Urinary bladder (tissue), 4 donors: ENCODE measurements around the gene ROCK2. TPM values are rescaled to one million over a fixed set of nuclear protein-coding genes. Genes with fewer than 3 reads are reported as not detected.
A peak's percentile ranks its signal among the peaks of the same experiment; 100 is the strongest.
"Not testable (repeated sequence)": the region's sequence is repeated elsewhere in the genome, so short reads cannot be mapped to it uniquely, and the experiment has no call there.

Source experiments
- DNase-seq: peaks from one replicate; pipeline ENCODE4 v3.0.0-alpha.2; 2015; ENCODE audit errors: extremely low spot score
- H3K27ac ChIP-seq: one replicate; pipeline ENCODE4 v1.5.1; 2013; ENCODE audit warnings: low read depth, mild to moderate bottlenecking, moderate library complexity
- H3K36me3 ChIP-seq: one replicate; pipeline ENCODE4 v1.6.1; 2013; ENCODE audit warnings: mild to moderate bottlenecking, moderate library complexity; ENCODE audit not compliant: insufficient read depth
- H3K4me1 ChIP-seq: one replicate; pipeline ENCODE4 v1.6.1; 2013; ENCODE audit warnings: mild to moderate bottlenecking, moderate library complexity; ENCODE audit not compliant: insufficient read depth
- H3K4me3 ChIP-seq: one replicate; pipeline ENCODE4 v1.5.1; 2013; ENCODE audit warnings: low read depth, low read length
- WGBS: extraction: QIAGEN DNeasy Blood & Tissue Kit; methylation state at CpG from one replicate; pipeline ENCODE4 v1.1.7; 2013; 5-methylcytosine and 5-hydroxymethylcytosine counted together
- polyA plus RNA-seq: library from polyadenylated mRNA; stranded (reverse); fragments of 200-250 nt; gene quantifications from one replicate; pipeline ENCODE4 v1.2.3, GENCODE V29; 2013
- total RNA-seq: library from RNA; depleted of rRNA; stranded (reverse); fragments of >200 nt; gene quantifications from one replicate; pipeline ENCODE4 v1.2.3, GENCODE V29; 2014
- donor health status: healthy with polysubstance abuse.
- donor health status: healthy.

Gene ROCK2
- total and polyA plus RNA-seq, 2 donors, result 36.3 to 167 TPM

GRCh38 chr2:11231193-11231592, 113.2 kb downstream of the ROCK2 start:
- 97% methylated on average over 11 of the region's 11 CpGs for WGBS
- not testable (repeated sequence) for H3K4me3 ChIP-seq

DNA sequence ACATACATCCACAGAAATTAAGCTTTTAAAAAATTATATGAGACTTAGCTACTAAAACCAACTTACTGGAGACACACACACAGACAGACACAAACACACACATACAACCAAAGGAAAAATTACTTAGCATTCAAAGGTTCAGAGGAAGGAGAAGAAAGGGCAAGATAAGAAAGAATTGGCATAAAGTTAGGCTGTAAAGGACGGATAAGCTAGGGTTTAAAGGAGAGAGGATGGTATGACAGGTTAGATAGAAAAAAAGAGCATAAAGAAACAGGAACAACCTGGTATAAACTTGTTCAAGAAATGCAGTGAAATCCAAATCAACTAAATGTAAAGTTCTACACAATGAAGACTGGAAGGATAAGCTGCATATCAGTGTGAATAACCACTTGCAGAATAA, 115.7 kb downstream of the ROCK2 start:
- no peaks in the 10 kb centered on the region for H3K4me1 ChIP-seq
- H3K4me3 ChIP-seq, result no peak overlapping the region
- peaks cover 1% of the 10 kb centered on the region for H3K36me3 ChIP-seq
- WGBS, result 53% methylated on average over 1 of the region's 1 CpG
- H3K27ac ChIP-seq, result no peak overlapping the region
- no peak for DNase-seq

More at GRCh38 chr2:11231193-11231592, 113.2 kb downstream of the ROCK2 start:
- not testable (repeated sequence) for H3K27ac ChIP-seq, H3K36me3 ChIP-seq, DNase-seq, H3K4me1 ChIP-seq

GRCh38 chr2:11227595-11227994, 116.8 kb downstream of the ROCK2 start:
- no peaks in the 10 kb centered on the region for H3K4me1 ChIP-seq
- no peak overlapping the region for H3K27ac ChIP-seq
- no peak for DNase-seq
- peaks cover 1% of the 10 kb centered on the region for H3K36me3 ChIP-seq
- no peak overlapping the region for H3K4me3 ChIP-seq

DNA sequence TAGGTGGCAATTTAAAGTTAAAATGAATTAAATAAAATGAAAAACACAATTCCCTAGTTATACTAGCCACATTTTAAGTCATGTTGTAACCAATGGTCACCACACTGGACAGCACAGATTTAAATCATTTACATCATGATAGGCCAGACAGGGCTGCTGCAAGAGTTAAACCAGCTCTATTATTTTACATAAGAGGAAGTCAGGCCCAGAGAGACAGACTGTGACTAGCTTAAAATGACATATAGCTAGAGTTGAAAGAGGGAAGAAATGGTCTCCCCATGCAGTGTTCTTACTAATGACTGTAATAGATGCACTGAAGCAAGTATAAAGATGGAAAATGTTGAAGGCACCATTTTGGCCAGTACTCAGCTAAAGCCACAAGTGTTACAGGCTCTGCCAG, 119.5 kb downstream of the ROCK2 start:
- Histone ChIP-seq H3K36me3 (peaks cover 1% of the 10 kb centered on the region), H3K4me1 (no peaks in the 10 kb centered on the region), H3K27ac (no peak overlapping the region), H3K4me3 (no peak overlapping the region)
- no peak for DNase-seq

GRCh38 chr2:11222845-11223244, 121.6 kb downstream of the ROCK2 start:
- Histone ChIP-seq H3K4me3 (no peak overlapping the region), H3K4me1 (no peaks in the 10 kb centered on the region), H3K36me3 (peaks cover 1% of the 10 kb centered on the region), H3K27ac (no peak overlapping the region)
- DNase-seq, result no peak
- WGBS, result 85% methylated on average over 5 of the region's 5 CpGs

GRCh38 chr2:11220445-11220844, 124.0 kb downstream of the ROCK2 start:
- WGBS, result 96% methylated on average over 2 of the region's 2 CpGs
- no peak overlapping the region for H3K4me3 ChIP-seq
- no peak overlapping the region for H3K27ac ChIP-seq
- H3K36me3 ChIP-seq, result peaks cover 1% of the 10 kb centered on the region
- no peaks in the 10 kb centered on the region for H3K4me1 ChIP-seq
- no peak for DNase-seq

DNA sequence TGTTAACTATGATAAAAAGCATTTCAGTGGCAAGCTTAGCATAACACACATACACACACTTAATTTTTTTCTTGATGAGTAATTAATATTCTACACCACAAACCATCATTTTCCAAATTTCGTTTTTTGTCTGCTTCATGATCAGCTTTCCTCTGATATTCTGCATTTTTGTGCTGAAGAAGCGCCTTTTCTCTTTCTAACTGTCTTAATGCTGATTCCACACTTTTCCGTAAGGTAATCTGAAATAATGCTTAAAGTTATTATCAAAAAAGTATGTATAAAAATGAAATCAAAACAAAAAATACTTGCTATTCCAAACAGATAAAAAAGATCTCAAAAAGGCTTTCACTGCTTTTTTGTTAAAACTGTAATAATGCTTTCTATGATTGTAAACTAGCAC, 129.0 kb downstream of the ROCK2 start:
- no peak for DNase-seq
- H3K27ac ChIP-seq, result no peak overlapping the region
- 88% methylated on average over 3 of the region's 3 CpGs for WGBS
- H3K4me3 ChIP-seq, result no peak overlapping the region
- no peaks in the 10 kb centered on the region for H3K4me1 ChIP-seq
- H3K36me3 ChIP-seq, result peaks cover 2% of the 10 kb centered on the region

DNA sequence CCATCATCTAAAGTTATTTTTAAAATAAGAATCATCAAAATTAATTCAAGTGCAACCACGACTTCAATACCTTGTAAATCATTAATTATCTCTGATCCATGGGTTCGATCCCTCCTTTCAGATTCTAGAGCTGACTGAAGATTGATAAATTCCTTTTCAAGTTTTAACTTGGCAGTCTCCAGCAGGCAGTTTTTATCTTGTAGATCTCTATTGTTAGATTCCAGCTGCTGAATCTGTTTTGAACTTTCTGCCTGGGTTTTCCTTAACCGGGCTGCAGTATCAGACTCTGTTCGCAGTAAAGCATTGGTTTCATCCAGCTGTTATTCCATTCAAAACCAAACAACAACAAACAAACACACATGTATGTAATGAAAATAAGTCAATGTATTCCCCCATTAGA, 129.7 kb downstream of the ROCK2 start:
- 53% methylated on average over 4 of the region's 4 CpGs for WGBS
- DNase-seq, result no peak
- Histone ChIP-seq H3K4me1 (no peaks in the 10 kb centered on the region), H3K4me3 (no peak overlapping the region), H3K27ac (no peak overlapping the region), H3K36me3 (peaks cover 2% of the 10 kb centered on the region)

DNA sequence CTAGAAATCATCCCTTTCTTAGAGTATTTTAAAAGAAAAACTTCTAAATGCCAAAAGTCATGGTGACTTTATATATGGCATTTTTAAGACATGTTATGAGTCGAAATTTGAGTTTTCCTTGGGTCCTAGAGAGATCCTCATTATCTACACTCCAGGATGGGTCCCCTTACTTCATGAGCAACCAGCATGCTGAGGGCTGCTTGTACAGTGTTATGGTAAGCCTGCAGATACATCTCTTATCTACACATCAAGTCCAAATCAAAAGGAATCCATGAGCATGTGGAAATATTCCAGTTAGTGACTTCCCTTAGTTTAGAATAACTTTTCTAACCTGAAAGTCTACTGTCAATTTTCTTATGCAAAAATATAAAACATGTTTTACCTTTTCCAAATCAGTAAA, 130.5 kb downstream of the ROCK2 start:
- no peak overlapping the region for H3K4me3 ChIP-seq
- no peak for DNase-seq
- no peak overlapping the region for H3K27ac ChIP-seq
- no peaks in the 10 kb centered on the region for H3K4me1 ChIP-seq
- H3K36me3 ChIP-seq, result peaks cover 2% of the 10 kb centered on the region
- 90% methylated on average over 1 of the region's 1 CpG for WGBS

DNA sequence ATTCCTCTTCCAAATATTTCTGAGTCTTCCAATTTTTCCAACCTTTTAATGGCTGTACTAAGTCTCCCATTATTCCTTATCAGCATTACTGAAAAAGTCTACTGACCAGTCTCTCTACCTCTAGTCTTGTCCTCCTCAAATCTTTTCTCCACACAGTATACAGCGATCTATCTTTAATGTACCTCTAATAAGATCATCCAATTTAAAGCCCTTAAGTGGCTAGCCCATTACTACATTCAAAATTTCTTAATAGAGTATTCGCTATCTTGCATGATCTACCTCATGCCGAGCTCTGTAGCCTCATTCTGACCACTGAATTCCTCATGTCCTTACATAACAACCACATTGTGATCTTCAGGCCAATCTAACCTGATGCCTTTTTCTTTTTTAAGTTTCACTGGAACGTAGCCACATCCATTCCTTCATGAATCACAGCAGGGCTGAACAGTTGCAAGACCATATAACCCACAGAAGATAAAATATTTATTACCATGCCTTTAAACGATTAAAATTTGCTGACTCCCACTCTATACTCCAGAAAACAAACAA, 131.3 kb downstream of the ROCK2 start:
- Histone ChIP-seq H3K27ac (no peak overlapping the region), H3K4me3 (no peak overlapping the region), H3K4me1 (no peaks in the 10 kb centered on the region), H3K36me3 (peaks cover 2% of the 10 kb centered on the region)
- DNase-seq, result no peak
- 87% methylated on average over 5 of the region's 5 CpGs for whole genome bisulfite sequencing

DNA sequence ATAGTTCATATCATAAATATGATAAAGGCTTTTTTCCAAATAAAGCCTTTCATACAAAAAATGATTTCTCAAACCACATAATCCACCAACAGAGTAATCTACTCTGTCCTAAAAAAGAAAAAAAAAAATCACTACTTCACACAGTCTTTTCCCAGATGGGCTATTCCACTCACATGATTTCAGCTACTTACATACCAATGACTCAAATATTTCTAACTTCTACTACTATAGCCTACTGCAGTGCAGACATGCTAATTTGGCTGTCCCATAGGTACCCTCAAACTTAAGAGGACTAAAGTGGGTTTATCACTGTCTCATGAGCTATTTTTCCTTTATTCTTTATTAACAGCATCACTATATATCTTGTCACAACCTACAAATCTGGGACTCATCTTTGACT, 131.8 kb downstream of the ROCK2 start:
- H3K36me3 ChIP-seq, result peaks cover 2% of the 10 kb centered on the region
- H3K4me1 ChIP-seq, result no peaks in the 10 kb centered on the region
- no peak for DNase-seq
- no peak overlapping the region for H3K27ac ChIP-seq
- H3K4me3 ChIP-seq, result no peak overlapping the region

DNA sequence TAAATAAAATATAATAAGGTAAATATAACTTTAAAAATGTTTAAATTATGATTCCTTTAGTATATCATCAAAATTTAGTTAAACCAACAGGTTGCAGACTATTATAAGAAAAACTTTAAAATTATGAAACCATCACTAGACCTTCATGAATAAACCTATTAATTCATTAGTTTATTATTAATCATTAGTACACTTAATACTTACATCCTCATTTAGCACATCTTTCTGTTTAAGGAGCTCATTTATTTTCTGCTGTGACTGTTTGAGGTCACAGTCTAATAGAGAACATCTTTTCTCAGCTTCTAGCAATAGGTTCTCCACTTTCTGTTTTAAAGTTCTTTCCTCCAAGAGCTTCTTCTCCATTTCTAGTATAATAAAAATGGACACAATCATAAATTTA, 136.4 kb downstream of the ROCK2 start:
- H3K4me3 ChIP-seq, result no peak overlapping the region
- H3K4me1 ChIP-seq, result no peaks in the 10 kb centered on the region
- H3K36me3 ChIP-seq, result peaks cover 1% of the 10 kb centered on the region
- DNase-seq, result no peak
- no peak overlapping the region for H3K27ac ChIP-seq

GRCh38 chr2:11203480-11203879, 141.0 kb downstream of the ROCK2 start:
- peaks cover 1% of the 10 kb centered on the region for H3K36me3 ChIP-seq
- H3K4me1 ChIP-seq, result no peaks in the 10 kb centered on the region
- DNase-seq, result no peak
- H3K27ac ChIP-seq, result no peak overlapping the region
- WGBS, result 68% methylated on average over 3 of the region's 3 CpGs
- no peak overlapping the region for H3K4me3 ChIP-seq

- Histone ChIP-seq H3K4me1 (no peaks in the 10 kb centered on the region), H3K27ac (peak overlapping the region; percentile 10), H3K4me3 (no peak overlapping the region), H3K36me3 (no peaks in the 10 kb centered on the region)
- 84% methylated on average over 5 of the region's 5 CpGs for WGBS
- no peak for DNase-seq
These were observed 142.5 kb downstream of the ROCK2 start for GRCh38 chr2:11201969-11202368.

GRCh38 chr2:11200651-11201050, 143.8 kb downstream of the ROCK2 start:
- Histone ChIP-seq H3K36me3 (no peaks in the 10 kb centered on the region), H3K4me3 (no peak overlapping the region), H3K4me1 (no peaks in the 10 kb centered on the region), H3K27ac (no peak overlapping the region)
- no peak for DNase-seq
- WGBS, result 85% methylated on average over 2 of the region's 2 CpGs
